Measurements from ENCODE around the gene PIMREG.

DNA sequence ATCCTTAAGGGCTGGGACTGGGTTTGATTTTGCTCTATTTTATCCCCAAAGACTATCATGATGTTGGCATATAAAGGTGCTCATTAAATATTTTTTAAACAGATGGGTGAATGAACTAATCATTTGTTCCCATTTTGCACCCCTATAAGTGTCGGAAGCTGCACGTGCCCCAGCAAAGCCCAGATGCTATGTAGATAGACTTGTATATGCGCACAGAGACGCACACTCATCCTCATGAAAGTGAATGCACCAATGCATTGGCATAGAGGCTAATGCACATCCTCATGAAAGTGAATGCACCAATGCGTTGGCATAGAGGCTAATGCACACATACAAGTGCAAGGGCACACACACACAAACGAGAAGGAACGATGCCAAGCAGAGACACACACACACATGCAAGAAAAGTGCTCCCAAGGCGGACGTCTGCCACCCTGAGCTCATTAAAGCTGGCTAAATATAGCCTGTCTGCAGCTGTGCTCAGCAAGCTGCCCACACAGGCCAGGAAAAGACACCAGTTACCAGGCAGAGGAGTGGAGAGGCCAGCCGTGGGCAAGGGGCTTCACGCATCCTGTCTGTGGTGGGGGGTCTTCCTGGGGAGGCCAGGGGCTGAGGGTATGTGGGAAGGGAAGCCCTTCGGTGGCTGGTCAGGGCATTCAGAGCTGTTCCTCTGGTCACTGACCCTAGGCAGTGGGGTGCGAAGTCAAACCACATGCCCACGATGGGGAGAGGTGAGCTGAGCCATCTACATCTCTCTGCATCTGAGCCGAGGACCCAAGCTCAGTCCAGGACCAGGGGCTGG lies 52.6 kb downstream of the PIMREG start:
- TF ChIP-seq, protein P1, sequence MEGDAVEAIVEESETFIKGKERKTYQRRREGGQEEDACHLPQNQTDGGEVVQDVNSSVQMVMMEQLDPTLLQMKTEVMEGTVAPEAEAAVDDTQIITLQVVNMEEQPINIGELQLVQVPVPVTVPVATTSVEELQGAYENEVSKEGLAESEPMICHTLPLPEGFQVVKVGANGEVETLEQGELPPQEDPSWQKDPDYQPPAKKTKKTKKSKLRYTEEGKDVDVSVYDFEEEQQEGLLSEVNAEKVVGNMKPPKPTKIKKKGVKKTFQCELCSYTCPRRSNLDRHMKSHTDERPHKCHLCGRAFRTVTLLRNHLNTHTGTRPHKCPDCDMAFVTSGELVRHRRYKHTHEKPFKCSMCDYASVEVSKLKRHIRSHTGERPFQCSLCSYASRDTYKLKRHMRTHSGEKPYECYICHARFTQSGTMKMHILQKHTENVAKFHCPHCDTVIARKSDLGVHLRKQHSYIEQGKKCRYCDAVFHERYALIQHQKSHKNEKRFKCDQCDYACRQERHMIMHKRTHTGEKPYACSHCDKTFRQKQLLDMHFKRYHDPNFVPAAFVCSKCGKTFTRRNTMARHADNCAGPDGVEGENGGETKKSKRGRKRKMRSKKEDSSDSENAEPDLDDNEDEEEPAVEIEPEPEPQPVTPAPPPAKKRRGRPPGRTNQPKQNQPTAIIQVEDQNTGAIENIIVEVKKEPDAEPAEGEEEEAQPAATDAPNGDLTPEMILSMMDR (IDR thresholded peaks at IDR 0.05; ENCODE audit: low read length) = no peak
- no peak for TF ChIP-seq EZH2 (IDR thresholded peaks at IDR 0.05; ENCODE audit: borderline replicate concordance, low read length)

Data from OCI-LY1 (cell line).